Measurements from ENCODE around the gene CPNE6.
A peak's percentile ranks its signal among the peaks of the same experiment; 100 is the strongest.

The CPNE6 gene

DNA sequence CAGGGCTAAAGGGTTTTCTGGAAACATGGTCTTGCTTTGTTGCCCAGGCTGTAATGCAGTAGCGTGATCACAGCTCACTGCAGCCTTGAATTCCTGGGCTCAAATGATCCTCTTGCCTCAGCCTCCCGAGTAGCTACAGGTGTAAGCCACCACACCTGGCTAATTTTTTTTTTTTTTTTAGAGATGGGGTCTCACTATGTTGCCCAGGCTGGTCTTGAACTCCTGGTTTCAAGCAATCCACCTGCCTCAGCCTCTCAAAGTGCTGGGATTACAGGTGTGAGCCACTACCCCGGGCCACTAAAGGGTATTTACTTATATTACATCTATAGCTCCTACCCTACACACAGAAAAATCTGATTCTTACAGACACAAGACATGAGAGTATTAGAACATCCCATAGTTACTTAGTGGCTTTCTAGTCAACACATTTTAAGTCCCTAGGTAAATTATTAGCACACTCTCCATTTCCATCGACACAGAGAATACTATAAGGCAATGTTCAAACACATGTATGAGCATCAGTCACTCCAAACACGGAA lies 37.0 kb downstream of the CPNE6 start:
- DNase-seq: no peak

DNA sequence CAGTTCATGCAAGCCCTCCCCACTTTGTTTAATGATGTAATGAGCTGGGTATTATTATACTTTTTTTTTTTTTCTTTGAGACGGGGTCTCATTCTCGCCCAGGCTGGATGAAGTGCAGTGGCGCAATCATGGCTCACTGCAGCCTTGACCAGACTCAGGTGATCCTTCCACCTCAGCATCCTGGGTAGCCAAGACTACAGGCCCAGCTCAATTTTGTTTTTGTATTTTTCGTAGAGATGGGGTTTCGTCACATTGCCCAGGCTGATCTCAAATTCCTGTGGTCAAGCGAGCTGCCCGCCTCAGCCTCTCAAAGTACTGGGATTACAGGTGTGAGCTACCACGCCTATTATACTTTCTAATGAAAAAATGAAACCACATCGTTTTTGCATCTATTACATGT lies 38.7 kb downstream of the CPNE6 start:
- DNase-seq: no peak

DNA sequence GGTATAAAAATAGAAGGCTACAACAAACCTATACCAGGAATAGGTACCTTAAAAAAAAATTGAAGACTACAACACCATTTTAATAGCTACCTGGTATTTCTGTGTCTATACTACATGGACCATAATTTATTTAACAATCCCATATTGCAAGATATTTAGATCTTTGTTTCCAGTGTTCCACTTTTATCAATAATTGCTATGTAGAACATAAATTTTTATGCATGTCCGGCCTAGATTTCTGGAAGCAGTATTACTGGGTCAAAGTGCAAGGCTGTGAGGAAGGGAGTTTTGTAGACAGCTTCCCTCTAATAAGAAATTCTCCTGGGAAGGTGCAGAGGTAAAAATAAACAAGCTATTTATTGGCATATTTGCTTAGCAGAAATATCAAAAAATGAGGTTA lies 39.2 kb downstream of the CPNE6 start:
- DNase-seq: no peak

DNA sequence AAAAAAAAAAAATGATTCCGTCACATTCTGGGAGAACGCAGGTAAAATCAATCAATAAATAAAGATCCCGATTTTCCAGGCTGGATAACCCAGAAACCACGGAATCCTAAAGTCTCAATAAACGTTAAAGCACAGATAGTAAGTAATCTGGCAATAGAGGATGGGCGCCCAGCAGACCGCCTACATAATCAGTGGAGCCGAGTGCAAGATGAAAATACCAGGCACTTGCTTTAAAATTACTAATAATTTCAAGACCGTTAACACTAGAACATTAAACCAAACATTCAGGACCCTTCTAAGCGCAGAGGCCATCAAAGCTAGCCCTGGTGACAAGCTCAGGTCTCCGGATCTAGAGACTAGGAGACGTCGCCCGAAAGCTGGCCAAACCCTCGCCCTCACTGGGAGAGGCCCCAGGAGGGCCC lies 42.0 kb downstream of the CPNE6 start:
- DNase-seq: no peak

DNA sequence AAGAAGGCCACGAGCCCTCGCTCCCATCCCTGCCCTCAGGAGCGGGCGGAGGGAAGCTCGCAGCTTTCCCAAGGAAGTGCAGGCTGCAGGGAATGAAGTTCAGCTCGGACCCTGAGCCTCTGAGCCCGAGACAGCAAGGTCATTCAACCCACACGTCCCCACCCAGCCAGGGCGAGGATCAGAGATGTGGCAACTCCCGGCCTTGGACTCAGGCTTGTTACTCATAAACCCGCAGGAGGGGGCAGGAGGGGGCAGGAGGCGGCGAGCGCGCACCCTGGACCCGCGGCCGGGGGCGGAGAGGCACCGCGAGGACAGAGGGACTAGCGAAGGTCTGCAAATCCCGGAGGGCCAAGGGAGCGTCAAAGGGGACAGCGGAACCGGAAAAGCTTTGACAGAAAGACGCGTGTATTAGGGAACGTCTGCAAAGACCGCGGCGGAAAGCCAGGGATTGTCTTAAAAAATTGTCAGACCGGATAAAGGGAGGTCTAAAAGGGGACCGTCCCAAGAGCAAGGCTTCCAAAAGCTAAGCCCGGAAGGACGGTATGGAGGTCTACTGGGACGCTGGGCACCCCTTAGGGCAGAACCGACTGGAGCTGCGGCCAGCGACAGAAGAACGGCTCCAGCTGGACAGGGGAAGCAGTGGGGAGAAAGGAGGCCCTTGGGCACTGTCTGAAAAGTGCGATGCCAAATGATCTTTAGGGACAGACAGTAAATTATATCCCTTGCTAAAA lies 42.6 kb downstream of the CPNE6 start:
- peak; percentile 93 for DNase-seq

DNA sequence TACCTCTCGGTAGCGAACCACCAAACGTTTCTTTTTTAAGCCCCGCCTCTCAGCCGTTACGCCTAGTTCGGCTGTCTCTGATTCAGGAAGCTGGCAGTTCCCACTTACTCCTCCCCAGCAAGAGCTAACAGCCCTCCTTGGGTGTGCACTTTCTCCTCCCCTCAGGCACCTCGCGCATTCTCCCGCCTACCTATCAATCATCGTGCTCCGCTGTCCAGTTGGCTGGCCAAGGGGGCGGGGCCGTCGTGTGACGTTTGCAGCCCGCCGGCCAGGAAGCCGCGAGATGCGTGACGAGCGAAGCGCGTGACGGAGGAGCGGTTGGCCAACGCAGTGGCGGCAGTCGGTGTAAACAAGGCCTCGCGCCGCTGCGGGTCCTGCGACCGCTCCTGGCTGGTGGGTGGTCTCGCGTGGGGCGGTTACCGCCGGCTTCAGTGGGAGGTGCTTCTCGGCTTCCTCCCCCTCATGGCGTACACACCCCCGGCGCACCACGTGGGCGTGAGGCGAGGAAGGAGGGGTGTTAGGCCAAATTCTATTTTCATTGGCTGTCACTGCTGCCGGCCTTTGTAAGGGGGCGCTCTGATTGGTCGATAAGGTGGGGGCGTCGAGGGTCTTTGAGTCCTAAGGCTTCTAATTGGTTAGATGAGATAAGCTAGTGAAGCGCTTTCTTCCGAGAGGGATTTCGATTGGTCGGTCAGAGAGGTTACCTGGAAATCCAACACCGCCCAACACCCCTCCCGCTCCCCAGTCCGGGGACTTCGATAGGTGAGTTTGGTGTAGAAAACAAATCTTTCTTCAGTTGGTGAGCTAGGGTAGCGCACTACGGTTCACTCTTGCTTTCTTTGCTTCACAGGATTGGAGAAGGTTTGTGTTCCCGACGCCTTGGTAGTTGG lies 43.4 kb downstream of the CPNE6 start, which contains the start of the genes DCAF11 and NRL:
Gene DCAF11, plus strand, starts transcription at position 246 of the 890 bp plus-strand sequence. CDS start 818 bp downstream, outside the sequence.
Gene NRL, minus strand, starts transcription at position 418 of the 890 bp plus-strand sequence. CDS start 32,101 bp downstream, outside the sequence.
- peak; percentile 100 for DNase-seq

DNA sequence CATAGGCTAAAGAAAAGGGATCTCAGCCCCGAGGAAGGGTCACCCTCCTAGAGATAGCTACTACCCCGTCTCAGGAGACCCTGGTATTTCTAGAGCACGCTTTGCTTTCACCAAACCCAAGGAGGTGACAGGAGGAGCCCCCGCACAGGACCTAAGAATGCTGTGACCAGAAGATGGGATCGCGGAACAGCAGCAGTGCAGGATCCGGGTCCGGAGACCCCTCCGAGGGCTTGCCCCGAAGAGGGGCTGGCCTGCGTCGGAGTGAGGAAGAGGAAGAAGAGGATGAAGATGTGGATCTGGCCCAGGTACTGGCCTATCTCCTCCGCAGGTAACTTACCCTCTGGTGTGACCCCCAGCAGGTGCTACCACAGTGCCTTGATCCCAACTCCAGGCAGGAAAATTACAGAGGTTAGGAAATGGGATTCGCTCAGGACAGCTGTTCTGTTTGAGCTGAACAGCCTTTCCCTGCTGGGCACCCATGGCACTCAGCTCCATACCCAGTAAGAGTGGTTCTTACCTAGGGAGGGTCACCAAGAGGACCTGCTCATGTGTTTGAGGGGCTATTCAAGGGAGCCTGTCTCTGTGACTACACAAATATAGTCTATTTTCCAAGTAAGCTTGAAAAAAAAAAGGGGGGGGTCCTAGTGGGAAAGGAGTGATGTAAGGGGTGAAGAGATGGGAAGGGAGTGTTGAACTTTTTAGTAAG lies 44.2 kb downstream of the CPNE6 start:
- no peak for DNase-seq

DNA sequence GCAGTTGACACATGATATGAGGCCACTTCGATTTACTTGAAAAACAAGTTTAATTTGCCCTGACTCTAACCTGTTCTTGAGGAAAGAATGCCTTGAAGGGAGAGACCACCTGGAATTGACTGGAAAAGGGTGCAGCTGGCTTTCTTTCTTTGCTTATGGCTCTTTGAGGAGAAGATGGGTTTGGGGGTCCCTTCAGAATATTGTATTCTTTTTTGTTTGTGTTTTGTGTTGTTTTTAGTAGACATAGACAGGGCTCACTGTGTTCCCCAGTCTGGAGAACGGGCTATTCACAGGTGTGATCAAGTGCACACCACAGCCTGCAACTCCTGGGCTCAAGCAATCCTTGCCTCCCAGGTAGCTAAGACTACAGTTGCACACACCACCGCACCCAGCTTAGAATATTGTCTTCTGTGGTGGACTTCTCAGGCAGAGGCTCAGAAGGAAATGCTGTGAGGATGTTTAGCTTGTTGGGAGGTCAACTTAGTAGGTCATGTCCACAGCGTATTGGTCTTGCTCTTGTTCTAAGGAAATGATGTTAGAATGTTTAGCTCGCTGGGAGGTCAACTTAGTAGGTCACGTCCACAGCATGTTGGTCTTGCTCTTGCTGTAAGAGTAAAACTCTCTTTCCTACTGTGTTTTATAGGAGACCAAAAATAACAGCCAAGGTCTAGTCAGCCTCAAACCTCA lies 44.9 kb downstream of the CPNE6 start:
- DNase-seq: no peak

DNA sequence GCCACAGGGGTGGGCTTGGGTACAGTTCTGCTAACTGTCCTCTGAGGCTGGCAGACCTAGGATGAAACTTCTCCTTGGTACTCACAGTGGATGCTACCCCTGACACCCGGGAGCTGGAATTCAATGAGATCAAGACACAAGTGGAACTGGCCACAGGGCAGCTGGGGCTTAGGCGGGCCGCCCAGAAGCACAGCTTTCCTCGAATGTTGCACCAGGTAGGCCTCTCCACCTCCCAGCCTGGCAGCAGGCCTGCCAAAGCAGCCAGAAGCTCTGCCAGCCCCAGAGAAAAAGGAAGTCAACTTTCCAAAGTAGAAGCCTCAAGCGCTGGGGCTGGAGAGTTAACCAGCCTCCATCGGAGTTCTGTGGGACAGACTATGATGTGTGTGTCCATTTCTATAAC lies 45.8 kb downstream of the CPNE6 start:
- no peak for DNase-seq

DNA sequence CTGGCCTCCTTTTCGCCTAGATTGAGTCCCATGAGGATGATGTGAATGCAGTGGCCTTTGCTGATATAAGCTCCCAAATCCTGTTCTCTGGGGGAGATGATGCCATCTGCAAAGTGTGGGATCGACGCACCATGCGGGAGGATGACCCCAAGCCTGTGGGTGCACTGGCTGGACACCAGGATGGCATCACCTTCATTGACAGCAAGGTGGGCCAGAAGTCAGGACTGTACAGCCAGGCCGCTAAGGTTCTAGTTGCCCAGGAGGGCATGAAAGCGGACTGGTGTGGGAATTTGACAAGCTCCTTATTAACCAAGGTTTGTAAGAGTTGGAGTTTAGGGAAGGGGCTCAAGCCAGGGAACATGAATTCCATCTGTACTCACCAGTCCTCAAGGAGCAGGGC lies 48.3 kb downstream of the CPNE6 start:
- DNase-seq: no peak

DNA sequence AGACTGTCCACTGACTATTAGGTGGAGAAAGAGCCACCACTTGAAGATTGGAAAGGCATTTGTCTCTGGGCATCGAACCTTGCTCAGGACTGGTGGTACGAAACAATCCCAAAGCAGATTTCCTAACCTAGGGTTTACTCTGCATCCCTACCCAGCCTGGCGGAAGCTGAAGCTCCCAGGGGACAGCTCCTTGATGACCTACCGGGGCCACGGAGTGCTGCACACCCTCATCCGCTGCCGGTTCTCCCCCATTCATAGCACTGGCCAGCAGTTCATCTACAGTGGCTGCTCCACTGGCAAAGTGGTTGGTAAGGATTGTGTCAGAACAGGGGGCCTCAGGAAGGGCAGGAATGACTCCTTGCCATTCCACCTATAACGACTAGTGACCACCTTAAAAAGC lies 49.8 kb downstream of the CPNE6 start:
- DNase-seq: no peak

DNA sequence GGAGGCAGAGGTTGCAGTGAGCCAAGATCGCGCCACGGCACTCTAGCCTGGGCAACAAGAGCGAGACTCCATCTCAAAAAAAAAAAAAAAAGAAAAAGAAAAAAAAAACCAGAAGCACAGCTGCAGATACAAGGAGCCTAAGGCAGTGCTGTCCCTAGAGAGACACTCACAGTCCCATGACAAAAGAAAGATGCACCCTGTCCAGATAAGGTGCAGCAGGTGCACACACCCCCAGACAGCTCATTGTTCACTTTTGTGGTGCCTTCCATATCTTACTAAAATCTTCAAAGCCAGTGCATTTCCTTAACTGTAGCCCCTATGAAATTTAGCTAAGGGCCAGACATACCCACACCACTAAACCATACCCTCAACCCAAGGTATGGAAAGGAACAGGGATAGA lies 51.1 kb downstream of the CPNE6 start:
- no peak for DNase-seq

DNA sequence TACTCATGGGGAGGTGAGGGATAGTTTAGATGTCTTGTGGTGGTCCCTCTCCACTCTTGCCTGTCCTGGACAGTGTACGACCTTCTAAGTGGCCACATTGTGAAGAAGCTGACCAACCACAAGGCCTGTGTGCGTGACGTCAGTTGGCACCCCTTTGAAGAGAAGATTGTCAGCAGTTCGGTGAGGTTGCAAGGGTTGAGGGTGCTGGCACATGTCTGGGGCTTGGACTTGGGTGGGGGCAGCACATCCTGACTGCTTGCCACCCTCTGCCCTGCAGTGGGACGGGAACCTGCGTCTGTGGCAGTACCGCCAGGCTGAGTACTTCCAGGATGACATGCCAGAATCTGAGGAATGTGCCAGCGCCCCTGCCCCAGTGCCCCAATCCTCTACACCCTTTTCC lies 51.5 kb downstream of the CPNE6 start:
- no peak for DNase-seq

DNA sequence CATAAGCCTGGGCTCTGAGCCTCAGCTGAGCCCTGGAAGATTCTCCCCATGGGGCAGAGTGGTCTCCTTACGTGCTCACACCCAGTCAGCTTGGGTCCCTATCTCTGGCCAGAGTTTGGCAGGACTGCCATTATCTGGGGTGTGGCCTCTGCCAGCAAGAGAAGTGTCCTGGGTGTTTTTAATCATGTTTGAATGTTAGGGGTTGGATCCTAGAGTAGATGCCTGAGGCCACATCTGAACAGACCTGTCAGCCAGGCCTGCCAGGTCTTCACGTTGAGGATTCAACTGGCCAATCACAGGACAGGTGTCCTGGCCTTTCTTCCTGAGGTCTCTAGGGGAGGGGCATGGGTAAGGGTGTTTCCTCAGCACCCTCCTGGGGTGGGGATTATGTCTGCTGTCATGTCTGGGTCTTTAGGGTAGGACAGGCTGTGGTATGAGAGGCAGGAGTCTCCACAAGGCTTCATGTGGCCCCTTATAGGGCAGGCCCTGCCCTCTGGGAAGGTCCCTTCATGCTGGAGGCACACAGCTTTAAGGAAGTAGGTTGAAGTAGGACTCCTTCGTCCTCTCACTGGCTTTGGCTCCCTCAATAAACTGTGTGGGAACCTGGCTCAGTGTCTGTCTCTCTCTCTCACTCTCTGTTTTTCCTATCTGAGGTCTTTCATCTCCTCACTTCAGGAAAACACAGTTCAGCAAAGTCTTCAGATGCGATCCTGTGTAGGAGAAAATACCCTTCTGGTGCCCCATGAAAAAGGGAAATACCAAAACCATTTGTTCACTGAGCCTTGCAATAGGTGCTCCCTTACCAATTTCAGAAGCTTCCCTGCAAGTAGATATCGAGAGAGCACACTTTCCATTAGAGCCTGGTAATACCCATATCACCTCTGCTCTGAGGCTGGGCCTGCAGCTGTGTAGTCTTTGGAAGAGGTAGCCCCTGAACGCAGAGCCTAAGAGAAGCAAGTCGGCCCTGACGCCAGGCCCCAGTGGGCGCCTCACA lies 52.4 kb downstream of the CPNE6 start:
- no peak for DNase-seq

DNA sequence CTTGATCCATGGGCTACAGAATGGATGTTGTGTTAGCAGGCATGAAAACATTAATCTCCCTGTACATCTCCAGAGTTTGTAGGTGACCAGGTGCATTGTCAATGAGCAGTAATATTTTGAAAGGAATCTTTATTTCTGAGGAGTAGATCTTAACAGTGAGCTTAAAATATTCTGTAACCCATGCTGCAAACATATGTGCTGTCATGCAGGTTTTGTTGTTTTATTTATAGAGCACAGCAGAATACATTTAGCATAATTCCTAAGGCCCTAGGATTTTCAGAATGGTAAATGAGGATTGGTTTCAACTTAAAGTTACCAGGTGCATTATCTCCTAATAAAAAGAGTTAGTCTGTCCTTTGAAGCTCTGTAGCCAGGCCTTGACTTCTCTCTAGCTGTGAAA lies 55.6 kb downstream of the CPNE6 start:
- no peak for DNase-seq

DNA sequence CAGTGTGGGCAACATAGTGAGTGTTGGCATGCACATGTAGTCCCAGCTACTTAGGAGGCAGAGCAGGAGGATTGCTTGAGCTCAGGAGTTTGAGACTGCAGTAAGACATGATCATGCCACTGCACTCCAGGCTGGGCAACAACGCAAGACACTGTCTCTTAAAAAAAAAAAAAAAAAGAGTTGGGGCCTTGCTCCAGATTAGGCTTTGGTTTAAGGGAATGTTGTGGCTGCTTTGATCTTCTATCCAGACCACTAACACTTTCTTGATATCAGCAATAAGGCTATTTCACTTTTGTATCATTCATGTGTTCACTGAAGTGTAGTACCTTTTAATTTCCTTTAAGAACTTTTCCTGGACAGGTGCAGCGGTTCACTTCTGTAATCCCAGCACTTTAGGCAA lies 56.3 kb downstream of the CPNE6 start:
- DNase-seq: no peak
